ENCODE measurements around the gene ITPR3. TPM values are rescaled to one million over a fixed set of nuclear protein-coding genes. Genes with fewer than 3 reads are reported as not detected.

ITPR3 gene
- total and polyA plus RNA-seq, 4 donors, result 0.49 to 2.8 (median 0.71) TPM

DNA sequence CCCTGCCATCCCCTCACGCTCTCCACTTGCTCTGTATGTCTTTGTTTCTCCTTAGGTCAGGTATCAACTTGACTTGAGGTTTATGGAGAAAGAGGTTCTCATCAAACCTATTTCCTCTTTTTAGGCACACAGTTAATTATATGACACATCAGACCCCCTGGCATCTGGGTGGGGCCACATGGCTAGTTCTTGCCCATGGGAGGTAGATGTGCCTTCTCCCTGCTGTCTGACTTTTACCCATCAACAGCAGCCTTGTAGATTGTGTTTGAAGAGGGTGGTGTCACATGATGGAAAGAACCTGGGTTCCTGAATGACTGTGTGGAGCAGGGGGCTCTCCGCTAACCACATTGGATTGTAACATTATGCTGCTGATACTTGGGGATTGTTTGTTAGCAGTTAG is 97.6 kb downstream of the ITPR3 start:
- H3K4me1 ChIP-seq (ENCODE audit: control insufficient read depth in 4 of 4, insufficient read depth in 4 of 4, low read length in 3 of 4), result peaks cover 0 to 15% (median 14%) of the 10 kb centered on the region in 4 donors
- WGBS, result 99% methylated on average over 2 of the region's 2 CpGs
- no peak for DNase-seq (ENCODE audit: low spot score)
- no peak overlapping the region for H3K4me3 ChIP-seq (ENCODE audit: low read depth in 1 of 3, low read length in 3 of 3)
- no peak overlapping the region for H3K27ac ChIP-seq (ENCODE audit: low read depth in 1 of 2, low read length in 2 of 2)
- H3K27me3 ChIP-seq (ENCODE audit: control insufficient read depth in 4 of 4, insufficient read depth in 4 of 4, low read length in 3 of 4), result no peaks in the 10 kb centered on the region
- TF ChIP-seq RXRA (IDR thresholded peaks at IDR 0.05) (no peak), GABPA (IDR thresholded peaks at IDR 0.05 in 1 of 2, conservative IDR thresholded peaks at IDR 0.05 in 1 of 2) (no peak), HNF4A (conservative IDR thresholded peaks at IDR 0.05) (no peak), FOXA2 (IDR thresholded peaks at IDR 0.05) (no peak), YY1 (IDR thresholded peaks at IDR 0.05) (no peak), RAD21 (IDR thresholded peaks at IDR 0.05) (no peak), NR2F2 (IDR thresholded peaks at IDR 0.05) (no peak), TAF1 (conservative IDR thresholded peaks at IDR 0.05) (no peak)
- TF ChIP-seq, protein P1, sequence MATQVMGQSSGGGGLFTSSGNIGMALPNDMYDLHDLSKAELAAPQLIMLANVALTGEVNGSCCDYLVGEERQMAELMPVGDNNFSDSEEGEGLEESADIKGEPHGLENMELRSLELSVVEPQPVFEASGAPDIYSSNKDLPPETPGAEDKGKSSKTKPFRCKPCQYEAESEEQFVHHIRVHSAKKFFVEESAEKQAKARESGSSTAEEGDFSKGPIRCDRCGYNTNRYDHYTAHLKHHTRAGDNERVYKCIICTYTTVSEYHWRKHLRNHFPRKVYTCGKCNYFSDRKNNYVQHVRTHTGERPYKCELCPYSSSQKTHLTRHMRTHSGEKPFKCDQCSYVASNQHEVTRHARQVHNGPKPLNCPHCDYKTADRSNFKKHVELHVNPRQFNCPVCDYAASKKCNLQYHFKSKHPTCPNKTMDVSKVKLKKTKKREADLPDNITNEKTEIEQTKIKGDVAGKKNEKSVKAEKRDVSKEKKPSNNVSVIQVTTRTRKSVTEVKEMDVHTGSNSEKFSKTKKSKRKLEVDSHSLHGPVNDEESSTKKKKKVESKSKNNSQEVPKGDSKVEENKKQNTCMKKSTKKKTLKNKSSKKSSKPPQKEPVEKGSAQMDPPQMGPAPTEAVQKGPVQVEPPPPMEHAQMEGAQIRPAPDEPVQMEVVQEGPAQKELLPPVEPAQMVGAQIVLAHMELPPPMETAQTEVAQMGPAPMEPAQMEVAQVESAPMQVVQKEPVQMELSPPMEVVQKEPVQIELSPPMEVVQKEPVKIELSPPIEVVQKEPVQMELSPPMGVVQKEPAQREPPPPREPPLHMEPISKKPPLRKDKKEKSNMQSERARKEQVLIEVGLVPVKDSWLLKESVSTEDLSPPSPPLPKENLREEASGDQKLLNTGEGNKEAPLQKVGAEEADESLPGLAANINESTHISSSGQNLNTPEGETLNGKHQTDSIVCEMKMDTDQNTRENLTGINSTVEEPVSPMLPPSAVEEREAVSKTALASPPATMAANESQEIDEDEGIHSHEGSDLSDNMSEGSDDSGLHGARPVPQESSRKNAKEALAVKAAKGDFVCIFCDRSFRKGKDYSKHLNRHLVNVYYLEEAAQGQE (IDR thresholded peaks at IDR 0.05), result no peak
- TF ChIP-seq, protein P2, sequence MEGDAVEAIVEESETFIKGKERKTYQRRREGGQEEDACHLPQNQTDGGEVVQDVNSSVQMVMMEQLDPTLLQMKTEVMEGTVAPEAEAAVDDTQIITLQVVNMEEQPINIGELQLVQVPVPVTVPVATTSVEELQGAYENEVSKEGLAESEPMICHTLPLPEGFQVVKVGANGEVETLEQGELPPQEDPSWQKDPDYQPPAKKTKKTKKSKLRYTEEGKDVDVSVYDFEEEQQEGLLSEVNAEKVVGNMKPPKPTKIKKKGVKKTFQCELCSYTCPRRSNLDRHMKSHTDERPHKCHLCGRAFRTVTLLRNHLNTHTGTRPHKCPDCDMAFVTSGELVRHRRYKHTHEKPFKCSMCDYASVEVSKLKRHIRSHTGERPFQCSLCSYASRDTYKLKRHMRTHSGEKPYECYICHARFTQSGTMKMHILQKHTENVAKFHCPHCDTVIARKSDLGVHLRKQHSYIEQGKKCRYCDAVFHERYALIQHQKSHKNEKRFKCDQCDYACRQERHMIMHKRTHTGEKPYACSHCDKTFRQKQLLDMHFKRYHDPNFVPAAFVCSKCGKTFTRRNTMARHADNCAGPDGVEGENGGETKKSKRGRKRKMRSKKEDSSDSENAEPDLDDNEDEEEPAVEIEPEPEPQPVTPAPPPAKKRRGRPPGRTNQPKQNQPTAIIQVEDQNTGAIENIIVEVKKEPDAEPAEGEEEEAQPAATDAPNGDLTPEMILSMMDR (IDR thresholded peaks at IDR 0.05; ENCODE audit: low read depth, low read length, missing input control), result no peak
- TF ChIP-seq, protein P3, sequence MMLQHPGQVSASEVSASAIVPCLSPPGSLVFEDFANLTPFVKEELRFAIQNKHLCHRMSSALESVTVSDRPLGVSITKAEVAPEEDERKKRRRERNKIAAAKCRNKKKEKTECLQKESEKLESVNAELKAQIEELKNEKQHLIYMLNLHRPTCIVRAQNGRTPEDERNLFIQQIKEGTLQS (IDR thresholded peaks at IDR 0.05), result no peak
- TF ChIP-seq, protein P4, sequence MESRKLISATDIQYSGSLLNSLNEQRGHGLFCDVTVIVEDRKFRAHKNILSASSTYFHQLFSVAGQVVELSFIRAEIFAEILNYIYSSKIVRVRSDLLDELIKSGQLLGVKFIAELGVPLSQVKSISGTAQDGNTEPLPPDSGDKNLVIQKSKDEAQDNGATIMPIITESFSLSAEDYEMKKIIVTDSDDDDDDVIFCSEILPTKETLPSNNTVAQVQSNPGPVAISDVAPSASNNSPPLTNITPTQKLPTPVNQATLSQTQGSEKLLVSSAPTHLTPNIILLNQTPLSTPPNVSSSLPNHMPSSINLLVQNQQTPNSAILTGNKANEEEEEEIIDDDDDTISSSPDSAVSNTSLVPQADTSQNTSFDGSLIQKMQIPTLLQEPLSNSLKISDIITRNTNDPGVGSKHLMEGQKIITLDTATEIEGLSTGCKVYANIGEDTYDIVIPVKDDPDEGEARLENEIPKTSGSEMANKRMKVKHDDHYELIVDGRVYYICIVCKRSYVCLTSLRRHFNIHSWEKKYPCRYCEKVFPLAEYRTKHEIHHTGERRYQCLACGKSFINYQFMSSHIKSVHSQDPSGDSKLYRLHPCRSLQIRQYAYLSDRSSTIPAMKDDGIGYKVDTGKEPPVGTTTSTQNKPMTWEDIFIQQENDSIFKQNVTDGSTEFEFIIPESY (IDR thresholded peaks at IDR 0.05), result no peak
- H3K9me3 ChIP-seq (ENCODE audit: control insufficient read depth in 4 of 4, low read length in 3 of 4), result no peaks in the 10 kb centered on the region
- no peak overlapping the region for H3K9ac ChIP-seq (ENCODE audit: low read depth in 1 of 2, low read length in 2 of 2)
- no peaks in the 10 kb centered on the region for H3K36me3 ChIP-seq (ENCODE audit: control insufficient read depth in 4 of 4, insufficient read depth in 3 of 4, low read depth in 1 of 4, low read length in 3 of 4)

DNA sequence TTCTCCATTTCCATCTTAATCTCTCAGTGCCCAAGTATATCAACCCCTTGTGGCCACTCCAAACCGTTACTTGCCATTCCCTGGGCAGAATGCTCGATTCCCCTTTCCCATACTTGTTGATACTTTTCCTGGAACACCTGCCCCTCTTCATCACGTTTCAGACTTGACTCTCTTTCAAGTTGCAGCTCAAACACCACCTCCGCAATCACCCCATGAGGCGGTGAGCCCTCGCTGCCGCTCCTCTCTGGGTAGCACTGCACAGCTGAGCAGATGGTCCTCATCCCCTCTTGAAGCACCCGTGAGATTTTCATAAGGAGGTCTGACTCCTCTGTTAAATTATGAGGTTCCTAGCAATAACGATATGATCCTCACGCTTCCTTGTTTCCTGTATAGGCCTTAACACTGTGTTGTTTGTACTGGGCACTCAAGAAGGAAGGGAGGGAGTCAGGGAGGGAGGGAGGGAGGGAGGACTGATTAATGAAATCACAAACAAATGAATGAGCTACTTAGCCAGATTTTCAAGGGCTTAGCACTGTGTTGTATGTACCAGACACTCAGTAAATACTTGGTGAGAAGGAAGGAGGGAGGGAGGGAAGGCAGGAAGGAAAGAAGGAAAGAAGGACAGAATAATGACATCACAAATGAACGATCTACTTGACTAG is 98.3 kb downstream of the ITPR3 start:
- Histone ChIP-seq H3K36me3 (ENCODE audit: control insufficient read depth in 4 of 4, insufficient read depth in 3 of 4, low read depth in 1 of 4, low read length in 3 of 4) (no peaks in the 10 kb centered on the region), H3K9ac (ENCODE audit: low read depth in 1 of 2, low read length in 2 of 2) (no peak overlapping the region), H3K27ac (ENCODE audit: low read depth in 1 of 2, low read length in 2 of 2) (no peak overlapping the region), H3K9me3 (ENCODE audit: control insufficient read depth in 4 of 4, low read length in 3 of 4) (no peaks in the 10 kb centered on the region), H3K4me3 (ENCODE audit: low read depth in 1 of 3, low read length in 3 of 3) (no peak overlapping the region), H3K27me3 (ENCODE audit: control insufficient read depth in 4 of 4, insufficient read depth in 4 of 4, low read length in 3 of 4) (no peaks in the 10 kb centered on the region), H3K4me1 (ENCODE audit: control insufficient read depth in 4 of 4, insufficient read depth in 4 of 4, low read length in 3 of 4) (peaks cover 0 to 15% (median 14%) of the 10 kb centered on the region in 4 donors)
- WGBS, result 86% methylated on average over 11 of the region's 11 CpGs
- no peak for DNase-seq (ENCODE audit: low spot score)
- TF ChIP-seq SP1 (IDR thresholded peaks at IDR 0.05) (no peak), EGR1 (IDR thresholded peaks at IDR 0.05; ENCODE audit: low read depth in 2 of 2) (no peak), RAD21 (IDR thresholded peaks at IDR 0.05) (no peak), HNF4A (conservative IDR thresholded peaks at IDR 0.05) (no peak), HNF4G (IDR thresholded peaks at IDR 0.05) (no peak), FOXA1 (IDR thresholded peaks at IDR 0.05) (no peak), JUND (IDR thresholded peaks at IDR 0.05) (no peak), FOXA2 (IDR thresholded peaks at IDR 0.05) (no peak), YY1 (IDR thresholded peaks at IDR 0.05) (no peak), GABPA (IDR thresholded peaks at IDR 0.05 in 1 of 2, conservative IDR thresholded peaks at IDR 0.05 in 1 of 2) (no peak), TAF1 (conservative IDR thresholded peaks at IDR 0.05) (no peak)
- TF ChIP-seq, protein P3 (IDR thresholded peaks at IDR 0.05), result no peak
- TF ChIP-seq, protein P1 (IDR thresholded peaks at IDR 0.05), result no peak
- TF ChIP-seq, protein P5, sequence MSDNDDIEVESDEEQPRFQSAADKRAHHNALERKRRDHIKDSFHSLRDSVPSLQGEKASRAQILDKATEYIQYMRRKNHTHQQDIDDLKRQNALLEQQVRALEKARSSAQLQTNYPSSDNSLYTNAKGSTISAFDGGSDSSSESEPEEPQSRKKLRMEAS (IDR thresholded peaks at IDR 0.05), result no peak
